ENCODE results near the gene FUT7.

DNA sequence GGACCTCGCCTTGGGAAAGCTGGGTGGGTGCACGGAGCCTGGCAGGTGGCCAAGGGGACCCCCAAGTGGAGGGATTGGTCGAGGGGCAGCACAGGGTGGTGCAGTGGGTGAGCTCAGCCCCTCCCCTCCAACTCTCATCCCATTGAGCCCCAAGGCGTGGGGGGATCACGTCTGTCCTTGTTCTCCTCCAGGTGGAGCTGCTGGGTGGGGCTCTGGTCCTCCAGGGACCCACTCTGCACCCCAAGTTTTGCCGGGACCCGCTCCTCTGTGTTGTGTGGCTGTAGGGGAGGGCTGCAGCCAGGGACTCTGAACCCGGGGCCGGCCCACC is 3.6 kb upstream of the FUT7 start:
- TF ChIP-seq POLR2A (IDR thresholded peaks at IDR 0.05; ENCODE audit: low read depth, low read length): no peak
- TF ChIP-seq TAF1 (IDR thresholded peaks at IDR 0.05; ENCODE audit: low read depth, low read length): no peak
- no peak for TF ChIP-seq POLR2AphosphoS5 (IDR thresholded peaks at IDR 0.05; ENCODE audit: low read depth, low read length)
- no peak for TF ChIP-seq PAX5 (IDR thresholded peaks at IDR 0.05; ENCODE audit: insufficient read depth, low read length, severe bottlenecking)
- no peak for TF ChIP-seq POU2F2 (IDR thresholded peaks at IDR 0.05; ENCODE audit: low read depth, low read length)

Data from GM12891 (cell line).